ENCODE measurements around the gene AMN. TPM values are rescaled to one million over a fixed set of nuclear protein-coding genes. Genes with fewer than 3 reads are reported as not detected.

AMN gene
- total and polyA plus RNA-seq, 9 of the 15 experiments (the other 6 are each of a cell fraction or from before 2014, with no cell fraction given) = 0.04 to 0.14 TPM; not detected in 7

- peaks cover 0 to 5% of the 10 kb centered on the region in 2 experiments; a peak in 2 of 5 replicates for H3K4me1 ChIP-seq (replicated peaks in 1 of 2; ENCODE audit: control insufficient read depth in 2 of 2, insufficient read depth in 2 of 2, low read length in 2 of 2)
These were observed 23.0 kb upstream of the AMN start for GRCh38 chr14:102899516-102899900.

More at GRCh38 chr14:102899516-102899900, 23.0 kb upstream of the AMN start:
- peaks cover 16% of the 10 kb centered on the region; the same call in 1 of the 3 replicates for H3K36me3 ChIP-seq (ENCODE audit: control insufficient read depth, insufficient read depth, low read length)
- WGBS (ENCODE audit: insufficient coverage, low coverage, missing lambda C conversion rate) = 74% methylated on average over 5 of the region's 8 CpGs
- ATAC-seq (no peak), DNase-seq (ENCODE audit: extremely low read depth in 1 of 4, low spot score in 3 of 4) (no peak), FAIRE-seq (no peak)
- TF ChIP-seq MTA2 (IDR thresholded peaks at IDR 0.05; ENCODE audit: low read depth) (no peak), SOX6 (IDR thresholded peaks at IDR 0.05) (no peak), ID3 (CRISPR knock-in tag; IDR thresholded peaks at IDR 0.05) (no peak), ID3 (tag; IDR thresholded peaks at IDR 0.05) (no peak), TCF7 (IDR thresholded peaks at IDR 0.05; ENCODE audit: borderline replicate concordance) (no peak), HMGN3 (IDR thresholded peaks at IDR 0.05; ENCODE audit: borderline replicate concordance, extremely low read depth, insufficient read length, low read depth, low read length) (no peak), ZNF316 (IDR thresholded peaks at IDR 0.05) (no peak), KAT2B (IDR thresholded peaks at IDR 0.05; ENCODE audit: low read depth, low read length) (no peak), MBD2 (IDR thresholded peaks at IDR 0.05; ENCODE audit: borderline replicate concordance, low read depth) (no peak), IRF1 (CRISPR knock-in tag; IDR thresholded peaks at IDR 0.05; ENCODE audit: borderline replicate concordance) (no peak), TAF9B (IDR thresholded peaks at IDR 0.05; ENCODE audit: partially characterized antibody) (no peak), CEBPZ (IDR thresholded peaks at IDR 0.05; ENCODE audit: borderline replicate concordance, low read depth, low read length) (no peak)
- H3K4me2 ChIP-seq (ENCODE audit: insufficient read depth, low read length) = no peak overlapping the region
- no peak overlapping the region for H2AFZ ChIP-seq (ENCODE audit: low read depth, low read length)
- H3K9ac ChIP-seq (ENCODE audit: insufficient read depth in 1 of 2, low read depth in 2 of 2, low read length in 2 of 2) = no peak overlapping the region
- no peaks in the 10 kb centered on the region for H4K20me1 ChIP-seq (replicated peaks; ENCODE audit: control insufficient read depth, insufficient read depth, low read length)
- no TSS peak for BruUV-seq (replicated peaks)
- ChIA-PET CTCF (ENCODE audit: low intra/inter-chr PET ratio) (no interaction called here), POLR2A (interaction anchor here (0.6 kb wide), 1 partner anchor 12 kb away, joined by 3 read pairs; no protein-coding TSS in a partner anchor)
- no peaks in the 10 kb centered on the region for H3K27me3 ChIP-seq (ENCODE audit: control insufficient read depth in 2 of 2, insufficient read depth in 2 of 2, low read length in 2 of 2)
- in situ Hi-C loops (cut with MboI) (no loop called here), intact Hi-C loops (cut with micrococcal nuclease) (no loop called here)
- no peak overlapping the region for H3K4me3 ChIP-seq
- H3K9me1 ChIP-seq (ENCODE audit: control insufficient read depth, insufficient read depth, low read length) = no peaks in the 10 kb centered on the region
- H3K27ac ChIP-seq (ENCODE audit: extremely low read depth, low read depth, low read length) = no peak overlapping the region
- H3K79me2 ChIP-seq (ENCODE audit: control insufficient read depth, insufficient read depth, low read length) = no peaks in the 10 kb centered on the region
- no peaks in the 10 kb centered on the region for H3K9me3 ChIP-seq (replicated peaks; ENCODE audit: control insufficient read depth, insufficient read depth, low read depth, low read length)
